ENCODE results near the gene PRRT3.

The PRRT3 gene

GRCh38 chr3:9970020-9970652 lies 17.9 kb upstream of the PRRT3 start:
- TF ChIP-seq FOXP2 (optimal IDR thresholded peaks at IDR 0.05; ENCODE audit: control extremely low read depth, extremely low read length, insufficient read depth) = no peak
- no peak for TF ChIP-seq EZH2 (IDR thresholded peaks at IDR 0.05)
- TF ChIP-seq POLR2AphosphoS5 (IDR thresholded peaks at IDR 0.05; ENCODE audit: borderline replicate concordance, low read depth, low read length) = no peak
- H3K4me3 ChIP-seq = no peak overlapping the region
- H3K27ac ChIP-seq = no peak overlapping the region
- no peaks in the 10 kb centered on the region for H3K9me3 ChIP-seq (ENCODE audit: low read depth, low read length)
- H3K36me3 ChIP-seq (ENCODE audit: insufficient read depth, low read length) = peaks cover 20% of the 10 kb centered on the region; the same call in 1 of the 2 replicates
- H3K9ac ChIP-seq (ENCODE audit: insufficient read length) = no peak overlapping the region
- DNase-seq (ENCODE audit: low read depth, low spot score) = no peak

- Histone ChIP-seq H3K4me3 (no peak overlapping the region), H3K9me3 (ENCODE audit: low read depth, low read length) (no peaks in the 10 kb centered on the region), H3K36me3 (ENCODE audit: insufficient read depth, low read length) (peaks cover 20% of the 10 kb centered on the region; the same call in 1 of the 2 replicates), H3K27ac (no peak overlapping the region), H3K9ac (ENCODE audit: insufficient read length) (no peak overlapping the region)
- TF ChIP-seq EZH2 (IDR thresholded peaks at IDR 0.05) (no peak), POLR2AphosphoS5 (IDR thresholded peaks at IDR 0.05; ENCODE audit: borderline replicate concordance, low read depth, low read length) (no peak), FOXP2 (optimal IDR thresholded peaks at IDR 0.05; ENCODE audit: control extremely low read depth, extremely low read length, insufficient read depth) (no peak)
- no peak for DNase-seq (ENCODE audit: low read depth, low spot score)
These were observed 17.4 kb upstream of the PRRT3 start for GRCh38 chr3:9969632-9970019.

DNA sequence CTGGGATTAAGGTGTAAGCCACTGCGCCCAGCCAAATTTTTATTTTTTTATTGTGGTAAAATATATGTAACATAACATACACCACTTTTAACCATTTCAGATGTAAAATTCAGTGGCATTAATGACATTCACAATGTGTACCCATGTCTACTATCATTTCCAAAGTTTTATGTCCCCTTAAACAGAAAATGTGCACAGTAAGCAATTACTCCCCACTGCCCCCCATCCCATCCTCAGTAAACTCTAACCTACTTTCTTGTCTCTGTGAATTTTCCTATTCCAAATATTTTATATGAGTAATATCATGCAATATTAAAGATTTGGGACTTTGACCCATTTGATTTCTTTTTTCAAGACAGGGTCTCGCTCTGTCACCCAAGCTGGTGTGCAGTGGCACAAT lies 14.6 kb upstream of the PRRT3 start:
- no peak for TF ChIP-seq POLR2AphosphoS5 (IDR thresholded peaks at IDR 0.05; ENCODE audit: borderline replicate concordance, low read depth, low read length)
- no peak for TF ChIP-seq FOXP2 (optimal IDR thresholded peaks at IDR 0.05; ENCODE audit: control extremely low read depth, extremely low read length, insufficient read depth)
- TF ChIP-seq EZH2 (IDR thresholded peaks at IDR 0.05) = no peak
- H3K27ac ChIP-seq = no peak overlapping the region
- H3K9ac ChIP-seq (ENCODE audit: insufficient read length) = no peak overlapping the region
- no peak overlapping the region for H3K4me3 ChIP-seq
- H3K36me3 ChIP-seq (ENCODE audit: insufficient read depth, low read length) = peaks cover 17% of the 10 kb centered on the region; the same call in 1 of the 2 replicates
- H3K9me3 ChIP-seq (ENCODE audit: low read depth, low read length) = no peaks in the 10 kb centered on the region
- DNase-seq (ENCODE audit: low read depth, low spot score) = no peak

- no peak for DNase-seq (ENCODE audit: low read depth, low spot score)
- TF ChIP-seq FOXP2 (optimal IDR thresholded peaks at IDR 0.05; ENCODE audit: control extremely low read depth, extremely low read length, insufficient read depth) = no peak
- TF ChIP-seq EZH2 (IDR thresholded peaks at IDR 0.05) = no peak
- no peak for TF ChIP-seq POLR2AphosphoS5 (IDR thresholded peaks at IDR 0.05; ENCODE audit: borderline replicate concordance, low read depth, low read length)
- Histone ChIP-seq H3K9me3 (ENCODE audit: low read depth, low read length) (no peaks in the 10 kb centered on the region), H3K36me3 (ENCODE audit: insufficient read depth, low read length) (peaks cover 15% of the 10 kb centered on the region; the same call in 1 of the 2 replicates), H3K27ac (no peak overlapping the region), H3K9ac (ENCODE audit: insufficient read length) (no peak overlapping the region), H3K4me3 (no peak overlapping the region)
These were observed 13.1 kb upstream of the PRRT3 start for GRCh38 chr3:9965200-9965875.

DNA sequence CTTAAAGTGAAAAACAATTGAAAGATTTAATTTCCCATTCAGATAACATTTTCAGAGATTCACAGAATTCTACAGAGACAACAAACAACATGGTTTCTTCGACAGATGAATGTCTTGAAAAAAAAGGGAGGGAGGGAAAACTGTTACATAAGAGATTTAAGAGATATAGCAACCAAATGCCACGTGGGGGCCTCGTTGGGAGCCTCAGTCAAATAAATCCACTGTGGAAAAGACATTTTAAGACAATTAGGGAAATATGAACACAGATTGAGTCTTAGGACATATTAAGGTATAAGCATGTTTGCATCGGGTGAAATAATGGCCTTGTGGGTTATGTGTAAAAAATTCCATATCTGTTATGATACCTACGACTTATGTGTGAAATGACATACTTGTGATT lies 5.0 kb upstream of the PRRT3 start:
- no peak overlapping the region for H3K27ac ChIP-seq
- TF ChIP-seq POLR2AphosphoS5 (IDR thresholded peaks at IDR 0.05; ENCODE audit: borderline replicate concordance, low read depth, low read length) (no peak), FOXP2 (optimal IDR thresholded peaks at IDR 0.05; ENCODE audit: control extremely low read depth, extremely low read length, insufficient read depth) (no peak), EZH2 (IDR thresholded peaks at IDR 0.05) (no peak)
- no peaks in the 10 kb centered on the region for H3K36me3 ChIP-seq (ENCODE audit: insufficient read depth, low read length)
- no peaks in the 10 kb centered on the region for H3K9me3 ChIP-seq (ENCODE audit: low read depth, low read length)
- H3K9ac ChIP-seq (ENCODE audit: insufficient read length) = no peak overlapping the region
- H3K4me3 ChIP-seq = no peak overlapping the region
- DNase-seq (ENCODE audit: low read depth, low spot score) = no peak

DNA sequence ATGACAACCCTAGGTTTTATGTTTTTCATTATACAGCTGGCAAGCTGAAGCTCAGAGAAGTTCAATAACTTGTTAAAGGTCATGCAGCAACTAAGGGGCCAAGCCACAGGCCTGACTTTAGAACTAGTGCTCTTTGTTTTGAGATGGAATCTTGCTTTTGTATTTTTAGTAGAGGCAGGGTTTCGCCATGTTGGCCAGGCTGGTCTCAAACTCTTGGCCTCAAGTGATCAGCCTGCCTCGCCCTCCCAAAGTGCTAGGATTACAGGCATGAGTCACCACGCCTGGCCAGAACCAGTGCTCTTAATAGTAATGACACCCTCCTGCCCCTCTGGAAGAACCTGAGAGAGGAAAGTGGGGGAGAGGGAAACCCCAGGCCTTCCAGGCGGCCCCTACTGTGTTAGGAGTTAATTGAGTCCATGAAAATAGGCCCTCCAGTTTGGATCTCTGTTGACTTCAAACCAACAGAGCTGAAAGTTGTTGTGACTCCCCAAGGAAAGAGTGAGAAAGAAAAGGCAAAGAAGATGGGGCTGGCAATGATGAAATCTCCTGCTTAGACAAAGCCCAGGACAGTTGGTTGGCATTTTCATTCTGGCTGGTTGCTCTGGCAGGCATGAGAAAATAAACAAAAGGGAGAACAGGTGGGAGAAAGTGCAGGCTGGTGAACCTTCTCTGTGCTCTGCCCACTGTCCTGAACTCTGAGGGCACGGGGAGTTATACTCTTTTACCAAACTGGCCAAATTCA lies 3.6 kb upstream of the PRRT3 start:
- no peak for TF ChIP-seq FOXP2 (optimal IDR thresholded peaks at IDR 0.05; ENCODE audit: control extremely low read depth, extremely low read length, insufficient read depth)
- no peak for TF ChIP-seq POLR2AphosphoS5 (IDR thresholded peaks at IDR 0.05; ENCODE audit: borderline replicate concordance, low read depth, low read length)
- TF ChIP-seq EZH2 (IDR thresholded peaks at IDR 0.05) = no peak
- H3K4me3 ChIP-seq = no peak overlapping the region
- no peak for DNase-seq (ENCODE audit: low read depth, low spot score)
- no peak overlapping the region for H3K9ac ChIP-seq (ENCODE audit: insufficient read length)
- H3K27ac ChIP-seq = no peak overlapping the region
- H3K9me3 ChIP-seq (ENCODE audit: low read depth, low read length) = no peaks in the 10 kb centered on the region
- no peaks in the 10 kb centered on the region for H3K36me3 ChIP-seq (ENCODE audit: insufficient read depth, low read length)

GRCh38 chr3:9955067-9955502 lies 2.9 kb upstream of the PRRT3 start:
- DNase-seq (ENCODE audit: low read depth, low spot score) = no peak
- Histone ChIP-seq H3K27ac (no peak overlapping the region), H3K36me3 (ENCODE audit: insufficient read depth, low read length) (no peaks in the 10 kb centered on the region), H3K9ac (ENCODE audit: insufficient read length) (no peak overlapping the region), H3K4me3 (no peak overlapping the region), H3K9me3 (ENCODE audit: low read depth, low read length) (no peaks in the 10 kb centered on the region)
- no peak for TF ChIP-seq EZH2 (IDR thresholded peaks at IDR 0.05)
- no peak for TF ChIP-seq POLR2AphosphoS5 (IDR thresholded peaks at IDR 0.05; ENCODE audit: borderline replicate concordance, low read depth, low read length)
- no peak for TF ChIP-seq FOXP2 (optimal IDR thresholded peaks at IDR 0.05; ENCODE audit: control extremely low read depth, extremely low read length, insufficient read depth)

DNA sequence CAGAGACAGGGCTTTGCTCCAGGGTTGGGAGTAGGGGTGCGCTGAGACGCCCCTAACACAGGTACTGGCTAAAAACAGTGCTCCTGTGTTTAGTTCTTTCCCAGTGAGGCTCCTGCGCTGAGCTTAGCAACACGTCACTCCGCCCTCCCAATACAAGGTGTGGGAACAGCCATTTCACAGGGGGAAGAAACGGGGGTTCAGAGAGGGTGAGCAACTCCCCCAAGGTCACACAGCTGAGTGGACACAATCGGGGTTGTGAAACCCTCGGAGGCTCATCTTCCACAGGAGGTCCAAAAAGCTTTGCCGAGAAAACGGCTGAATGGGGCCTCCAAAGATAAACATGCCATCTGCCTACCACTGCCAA lies 628 bp downstream of the PRRT3 start:
- no peak overlapping the region for H3K27ac ChIP-seq
- H3K4me3 ChIP-seq = no peak overlapping the region
- no peaks in the 10 kb centered on the region for H3K9me3 ChIP-seq (ENCODE audit: low read depth, low read length)
- DNase-seq (ENCODE audit: low read depth, low spot score) = no peak
- no peaks in the 10 kb centered on the region for H3K36me3 ChIP-seq (ENCODE audit: insufficient read depth, low read length)
- H3K9ac ChIP-seq (ENCODE audit: insufficient read length) = no peak overlapping the region
- TF ChIP-seq FOXP2 (optimal IDR thresholded peaks at IDR 0.05; ENCODE audit: control extremely low read depth, extremely low read length, insufficient read depth) = no peak
- TF ChIP-seq POLR2AphosphoS5 (IDR thresholded peaks at IDR 0.05; ENCODE audit: borderline replicate concordance, low read depth, low read length) = no peak
- TF ChIP-seq EZH2 (IDR thresholded peaks at IDR 0.05) = no peak

All from SK-N-MC (cell line).